Skin epidermis (tissue), 12 donors: ENCODE measurements around the gene NCKAP5.

ENCODE experiments used
- H3K27ac ChIP-seq, 21 experiments: fragments of 200-600 bp; sonication (generic) in 11 of 21; one replicate each; pipeline ENCODE4 v1.5.0; 2020; ENCODE audit warnings: mild to moderate bottlenecking in 3 of 21, inconsistent platforms in 2 of 21, moderate library complexity in 2 of 21
- H3K4me3 ChIP-seq, 7 experiments: fragments of 200-600 bp; sonication (generic) in 2 of 7; one replicate each; pipeline ENCODE4 v1.5.0; 2020; ENCODE audit warnings: inconsistent platforms in 2 of 7, mild to moderate bottlenecking in 2 of 7, moderate library complexity in 1 of 7

NCKAP5 gene

DNA sequence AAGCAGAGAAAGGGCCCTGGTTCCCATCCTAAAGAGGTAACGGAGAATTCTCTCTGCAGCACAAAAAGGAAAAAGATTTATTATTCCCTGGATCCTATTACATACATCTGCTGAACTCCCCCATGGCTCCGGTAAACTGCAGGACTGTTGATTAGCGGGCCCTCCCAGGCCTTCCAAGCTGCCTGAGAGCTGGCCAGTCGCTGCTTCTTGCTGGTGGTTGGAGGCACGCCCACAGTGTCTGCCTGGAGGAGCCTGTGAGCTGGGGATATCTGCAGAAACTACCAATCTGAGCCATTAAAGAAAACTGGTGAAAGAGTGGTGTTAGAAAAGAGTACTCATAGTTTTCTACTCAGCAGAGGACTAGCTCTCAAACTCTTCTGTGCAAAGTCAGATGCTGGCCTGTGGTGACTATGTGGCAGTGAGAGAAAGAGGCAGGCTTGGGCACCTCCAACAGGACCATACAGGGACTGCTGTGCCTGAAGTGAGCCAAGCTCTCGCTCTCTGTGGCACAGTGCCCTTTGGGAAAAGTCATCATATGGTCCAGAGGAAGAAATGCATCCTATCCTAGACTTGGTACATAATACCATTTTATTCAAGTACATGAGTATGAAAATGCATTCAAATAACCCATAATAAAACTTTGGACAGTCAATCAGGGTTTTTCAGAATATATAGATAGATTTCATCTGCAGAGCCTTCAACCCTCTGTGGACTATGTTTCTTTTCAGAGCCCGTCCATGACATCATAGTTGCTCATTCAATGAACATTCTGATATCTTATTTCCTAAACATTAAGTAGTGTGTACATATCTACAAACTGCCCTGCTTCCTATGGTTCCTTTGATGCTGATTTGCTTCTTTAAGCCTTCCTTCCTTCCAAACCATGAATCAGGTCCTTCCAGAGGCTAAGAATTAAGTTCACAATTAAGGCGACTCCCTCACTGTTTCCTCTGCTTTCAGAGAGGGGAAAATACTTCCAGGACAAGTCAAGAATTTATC, 656.2 kb downstream of the NCKAP5 start:
- no peak overlapping the region for H3K4me3 ChIP-seq
- H3K27ac ChIP-seq = no peak overlapping the region

DNA sequence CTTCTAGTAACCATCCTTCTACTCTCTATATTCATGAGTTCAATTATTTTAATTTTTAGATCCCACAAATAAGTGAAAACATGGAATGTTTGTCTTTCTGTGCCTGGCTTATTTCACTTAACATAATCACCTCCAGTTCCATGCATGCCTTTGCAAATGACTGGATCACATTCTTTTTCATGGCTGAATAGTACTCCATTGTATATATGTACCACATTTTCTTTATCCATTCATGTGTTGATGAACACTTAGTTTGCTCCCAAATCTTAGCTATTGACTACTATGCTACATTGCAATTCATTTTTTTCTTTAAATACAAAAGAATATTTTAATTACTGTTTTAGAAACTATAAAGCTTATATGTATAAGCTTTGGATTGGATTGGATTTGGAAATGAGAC, 657.8 kb downstream of the NCKAP5 start:
- H3K4me3 ChIP-seq = no peak overlapping the region

DNA sequence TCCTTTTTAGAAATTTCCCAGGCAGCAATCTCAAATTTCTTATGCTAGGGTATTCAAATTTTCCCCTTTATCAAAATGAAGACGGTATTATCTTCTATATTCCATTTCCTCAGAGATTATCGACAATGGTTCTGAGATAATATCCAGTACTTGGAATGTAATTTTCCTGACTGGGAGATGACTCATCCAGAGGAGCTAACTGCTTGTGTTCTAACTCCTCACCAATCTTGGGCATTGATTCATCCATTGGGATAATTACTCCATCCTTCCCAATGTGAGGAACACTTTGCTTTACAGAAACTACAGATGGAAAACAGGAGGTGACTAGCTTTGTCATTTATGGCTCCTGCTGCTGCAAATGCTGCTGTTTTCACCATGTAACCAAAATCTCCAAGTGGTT, 658.8 kb downstream of the NCKAP5 start:
- Histone ChIP-seq H3K27ac (no peak overlapping the region), H3K4me3 (no peak overlapping the region)

More for the DNA sequence above, 657.8 kb downstream of the NCKAP5 start:
- no peak overlapping the region for H3K27ac ChIP-seq

DNA sequence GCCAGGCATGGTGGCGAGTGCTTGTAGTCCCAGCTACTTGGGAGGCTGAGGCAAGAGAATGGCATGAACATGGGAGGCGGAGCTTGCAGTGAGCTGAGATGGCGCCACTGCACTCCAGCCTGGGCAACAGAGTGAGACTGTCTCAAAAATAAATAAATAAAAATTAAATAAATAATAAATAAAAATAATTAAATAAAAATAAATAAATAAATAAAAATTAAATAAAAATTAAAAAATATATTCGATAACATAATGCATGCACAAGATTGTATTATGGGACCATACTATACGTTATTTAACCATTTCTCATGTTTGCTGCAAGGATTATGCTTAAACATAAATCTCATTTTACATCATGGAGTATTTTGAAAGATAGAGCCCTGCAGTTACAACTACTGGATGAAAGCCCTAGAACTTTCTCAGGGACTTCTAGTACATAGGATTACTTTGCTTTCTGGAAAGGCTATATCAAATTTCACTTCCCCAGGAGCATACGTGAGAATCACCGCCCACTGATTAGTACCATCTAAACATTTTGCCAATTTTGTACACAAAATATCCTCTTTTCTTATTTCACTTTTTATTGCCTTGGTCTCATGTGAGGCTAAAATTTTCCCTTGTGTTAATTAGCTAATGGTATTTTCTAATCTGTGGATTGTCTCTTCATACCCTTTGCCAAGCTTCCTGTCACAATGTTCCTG, 664.0 kb downstream of the NCKAP5 start:
- no peak overlapping the region for H3K4me3 ChIP-seq
- H3K27ac ChIP-seq = no peak overlapping the region

DNA sequence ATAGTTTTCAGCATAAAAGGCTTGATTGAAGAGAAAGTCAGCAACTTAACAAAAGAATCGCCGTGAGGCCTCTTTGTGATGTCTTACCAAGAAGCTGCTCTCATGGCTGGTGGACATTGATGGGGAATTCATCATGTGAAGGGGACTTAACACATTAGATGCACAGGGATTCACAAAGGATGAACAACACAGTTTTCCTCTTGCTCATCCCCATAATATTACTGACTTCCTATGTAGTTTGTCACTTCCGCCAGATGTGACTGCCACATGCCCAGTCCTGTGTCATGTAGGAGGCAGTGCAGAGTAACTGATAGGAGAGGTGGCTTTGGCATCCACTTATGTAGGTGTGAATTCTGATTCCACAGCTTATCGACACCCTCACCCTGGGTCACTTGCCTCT, 665.6 kb downstream of the NCKAP5 start:
- H3K27ac ChIP-seq = no peak overlapping the region
- no peak overlapping the region for H3K4me3 ChIP-seq

DNA sequence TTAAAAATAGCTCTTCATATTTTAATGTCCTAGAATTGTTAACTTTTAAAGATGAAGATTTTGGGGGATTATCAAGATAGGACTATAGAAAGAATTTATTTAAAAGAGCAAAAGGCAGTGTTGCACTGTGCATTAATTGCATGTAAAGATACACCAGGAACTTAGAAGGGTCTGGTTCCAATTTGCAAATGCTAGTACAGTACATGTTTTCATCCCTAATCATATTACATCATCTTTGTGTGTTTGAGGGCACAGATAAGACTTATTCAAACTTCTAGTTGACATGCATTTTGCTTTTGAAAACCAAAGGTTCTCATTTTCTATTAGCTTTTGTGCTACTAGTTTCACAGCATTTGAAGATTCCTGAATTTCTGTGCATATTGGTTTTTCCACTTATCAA, 666.6 kb downstream of the NCKAP5 start:
- Histone ChIP-seq H3K27ac (no peak overlapping the region), H3K4me3 (no peak overlapping the region)

DNA sequence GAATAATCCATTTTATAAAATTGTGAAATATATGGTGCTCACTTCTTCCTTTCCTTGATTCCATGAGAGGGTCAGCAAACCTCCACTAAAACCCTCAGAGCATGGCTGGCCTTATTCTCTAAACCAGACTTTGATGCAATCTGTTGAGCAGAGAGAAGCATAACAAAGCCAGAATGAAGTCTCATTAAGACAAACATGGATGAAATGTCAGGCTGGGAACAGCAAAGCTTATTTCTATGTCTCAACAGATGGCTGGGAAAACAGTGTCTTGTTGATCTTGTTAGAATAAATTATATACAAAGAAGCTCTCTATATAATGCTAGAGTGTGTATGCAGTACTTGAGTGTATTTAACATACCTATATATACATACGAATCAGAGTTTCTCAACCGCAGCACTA, 671.2 kb downstream of the NCKAP5 start:
- H3K27ac ChIP-seq = no peak overlapping the region
- no peak overlapping the region for H3K4me3 ChIP-seq

DNA sequence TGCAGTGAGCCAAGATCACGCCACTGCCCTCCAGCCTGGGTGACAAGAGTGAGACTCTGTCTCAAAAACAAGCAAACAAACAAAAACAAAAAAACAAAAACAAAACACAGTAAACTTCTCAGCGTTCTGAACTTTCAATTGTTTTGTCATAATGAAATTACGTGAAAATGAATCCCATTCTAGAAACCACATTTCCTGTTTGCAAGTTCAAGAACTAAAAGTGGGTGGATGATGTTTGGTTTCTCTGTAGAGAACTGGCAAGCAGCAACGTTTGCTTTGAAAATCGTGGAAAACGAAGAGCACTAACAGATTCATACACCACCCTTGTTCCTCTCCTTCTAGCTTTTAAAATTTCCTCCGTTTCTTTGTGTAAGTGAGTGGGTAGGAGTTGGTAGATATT, 672.2 kb downstream of the NCKAP5 start:
- Histone ChIP-seq H3K27ac (no peak overlapping the region), H3K4me3 (no peak overlapping the region)

DNA sequence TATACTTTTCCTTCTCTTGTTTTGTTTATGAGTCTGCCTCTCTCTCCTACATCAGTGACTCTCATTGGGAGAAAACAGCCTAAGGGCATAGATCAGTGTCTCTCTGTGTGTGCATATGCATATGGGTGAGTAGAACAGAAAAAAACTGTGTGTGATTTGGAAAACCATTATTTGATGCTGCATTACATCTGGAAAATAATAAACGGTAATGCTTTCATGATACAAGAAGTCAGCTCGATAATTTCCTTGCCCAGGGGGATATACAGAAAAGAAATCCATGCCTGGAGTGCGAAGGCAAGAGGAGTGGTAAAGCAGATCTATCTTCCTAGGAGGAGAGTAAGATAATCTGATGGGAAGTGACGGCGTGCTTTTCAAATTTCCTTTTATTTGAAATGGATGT, 676.8 kb downstream of the NCKAP5 start:
- Histone ChIP-seq H3K4me3 (no peak overlapping the region), H3K27ac (no peak overlapping the region)

DNA sequence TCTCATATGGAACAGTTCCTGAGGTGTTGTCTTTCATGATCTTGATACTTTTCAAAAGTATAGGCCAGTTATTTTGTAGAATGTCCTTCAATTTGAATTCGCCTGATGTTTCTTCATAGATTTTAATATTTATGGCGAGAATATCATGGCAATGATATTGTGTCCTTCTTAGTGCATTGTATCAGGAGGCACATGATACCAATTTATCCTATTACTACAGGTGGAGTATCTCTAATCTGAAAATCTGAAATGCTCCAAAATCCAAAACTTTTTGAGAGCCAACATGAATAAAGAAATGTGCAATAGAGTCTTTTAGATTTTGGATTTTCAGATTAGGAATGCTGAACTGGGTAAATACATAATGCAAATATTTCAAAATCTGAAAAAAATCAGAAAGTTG, 681.7 kb downstream of the NCKAP5 start:
- no peak overlapping the region for H3K27ac ChIP-seq

DNA sequence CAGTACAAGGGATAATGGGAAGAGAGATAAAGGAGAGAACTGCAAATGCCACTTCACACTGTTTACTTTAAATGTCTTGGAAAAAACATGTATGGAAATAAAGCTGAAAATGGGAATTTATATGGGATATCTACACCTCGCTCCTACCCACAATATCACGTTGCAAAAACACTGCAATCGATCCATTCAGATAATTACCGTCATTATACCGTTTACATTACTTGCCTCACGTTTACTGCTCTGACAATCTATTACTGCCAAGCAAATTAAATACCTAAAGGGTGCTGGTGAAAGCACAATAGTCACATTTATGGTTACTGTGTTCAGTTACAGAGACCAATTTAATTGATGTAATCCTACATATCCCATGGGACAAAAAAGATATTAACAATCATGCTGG, 683.6 kb downstream of the NCKAP5 start:
- Histone ChIP-seq H3K4me3 (no peak overlapping the region), H3K27ac (no peak overlapping the region)

More for the DNA sequence above, 681.7 kb downstream of the NCKAP5 start:
- no peak overlapping the region for H3K4me3 ChIP-seq

DNA sequence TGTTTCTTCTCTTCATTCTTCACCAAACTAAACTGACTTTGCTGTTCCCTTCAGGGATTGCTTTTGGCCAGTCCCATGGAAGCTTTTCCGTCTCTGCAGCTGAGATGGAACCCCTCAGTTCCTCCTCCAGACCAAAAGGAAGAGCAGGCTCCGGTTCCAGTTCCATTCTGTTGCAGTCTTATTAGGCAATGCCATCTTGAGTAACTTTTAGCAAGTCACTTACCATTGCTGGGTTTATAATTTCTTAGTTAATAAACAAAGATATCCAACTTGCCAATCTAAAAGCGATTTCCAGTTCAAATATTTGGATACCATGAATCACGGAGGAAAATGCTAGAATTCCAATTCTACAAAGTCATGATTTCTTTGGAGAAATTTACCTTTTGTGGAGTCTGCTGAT, 684.0 kb downstream of the NCKAP5 start:
- Histone ChIP-seq H3K4me3 (no peak overlapping the region), H3K27ac (no peak overlapping the region)

DNA sequence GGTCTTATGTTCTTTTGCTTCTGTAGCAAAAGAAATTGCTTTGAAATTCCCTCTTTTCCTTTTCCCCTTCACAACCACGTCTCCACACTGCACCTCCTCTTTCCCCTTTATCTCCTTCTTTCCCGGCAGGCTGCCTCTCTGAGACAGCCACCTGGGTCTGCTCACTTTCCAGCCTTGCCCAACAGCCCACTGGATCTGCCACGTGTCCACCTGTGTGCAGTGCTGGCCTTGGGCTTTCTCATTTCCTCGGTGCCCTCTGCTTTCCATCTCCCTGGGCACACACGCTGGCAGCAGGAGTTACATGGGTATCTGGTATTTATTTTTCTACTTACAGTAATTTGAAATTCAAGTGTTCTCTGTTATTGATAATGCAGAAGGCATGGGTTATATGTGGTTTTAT, 684.8 kb downstream of the NCKAP5 start:
- Histone ChIP-seq H3K4me3 (no peak overlapping the region), H3K27ac (no peak overlapping the region)

DNA sequence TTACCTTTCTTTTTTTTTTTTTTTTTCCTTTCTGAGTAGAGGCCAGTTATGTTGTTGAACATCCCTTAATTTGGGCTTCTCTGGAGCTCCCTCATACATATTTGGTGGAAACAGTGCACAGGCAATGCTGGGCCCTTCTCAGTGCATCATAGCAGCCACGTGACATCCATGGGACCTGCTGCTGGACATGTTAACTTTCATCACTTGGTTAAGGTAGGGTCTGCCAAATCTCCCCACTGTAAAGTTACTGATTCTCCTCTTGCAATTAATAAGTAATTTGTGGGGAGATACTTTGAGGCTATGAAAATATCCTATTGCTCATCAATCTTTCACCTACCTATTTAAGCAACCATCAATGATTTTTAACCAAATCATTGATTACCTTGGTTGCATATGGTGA, 686.7 kb downstream of the NCKAP5 start:
- Histone ChIP-seq H3K27ac (no peak overlapping the region), H3K4me3 (no peak overlapping the region)

DNA sequence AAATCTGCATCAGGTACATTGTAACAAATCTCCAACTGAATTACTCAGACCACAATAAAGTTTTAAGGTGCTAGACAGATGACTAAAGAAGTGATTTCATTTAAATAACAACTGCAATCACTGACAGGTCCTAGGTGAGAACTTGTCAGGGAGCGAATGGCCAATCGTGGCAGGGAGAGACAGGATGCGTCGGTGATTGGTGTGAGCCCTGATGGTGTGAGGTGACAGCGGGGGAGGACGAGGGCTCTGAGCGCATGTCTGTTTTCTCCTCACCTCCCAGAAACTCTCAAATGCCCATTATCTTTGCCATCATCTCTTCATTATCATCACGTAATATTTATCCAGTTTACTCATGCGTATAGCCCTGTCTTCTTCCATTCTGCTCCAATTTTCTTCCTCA, 690.3 kb downstream of the NCKAP5 start:
- Histone ChIP-seq H3K27ac (no peak overlapping the region), H3K4me3 (no peak overlapping the region)

DNA sequence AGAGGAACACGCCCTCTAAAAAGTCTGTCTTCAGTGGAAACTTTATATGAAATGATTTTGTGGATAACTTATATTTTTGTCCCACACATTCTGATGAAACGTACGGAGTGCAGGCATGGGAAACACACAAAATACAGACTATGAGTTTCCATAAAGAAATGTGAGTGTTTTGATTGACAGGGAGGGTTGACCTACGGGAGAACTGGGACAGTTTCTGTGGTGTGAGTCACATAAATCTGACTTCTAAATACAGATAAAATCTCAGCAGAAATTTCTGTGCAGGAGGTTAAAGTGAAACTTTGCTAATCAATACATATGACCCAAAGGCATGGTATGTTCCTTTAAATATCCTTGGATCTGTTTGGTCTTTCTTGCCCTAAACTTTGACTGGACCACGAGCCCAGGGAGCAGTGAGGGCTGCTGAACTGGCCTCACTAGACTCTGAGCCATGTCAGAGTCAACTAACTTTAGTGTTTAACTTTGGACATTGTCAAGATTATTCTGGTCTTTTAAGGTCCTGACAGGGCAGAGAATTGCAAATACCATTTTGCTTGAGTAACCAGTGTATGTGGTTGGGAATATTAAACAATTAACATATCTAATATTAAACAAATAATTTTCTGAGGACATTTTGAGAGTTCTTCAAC, 691.4 kb downstream of the NCKAP5 start:
- no peak overlapping the region for H3K4me3 ChIP-seq
- no peak overlapping the region for H3K27ac ChIP-seq

DNA sequence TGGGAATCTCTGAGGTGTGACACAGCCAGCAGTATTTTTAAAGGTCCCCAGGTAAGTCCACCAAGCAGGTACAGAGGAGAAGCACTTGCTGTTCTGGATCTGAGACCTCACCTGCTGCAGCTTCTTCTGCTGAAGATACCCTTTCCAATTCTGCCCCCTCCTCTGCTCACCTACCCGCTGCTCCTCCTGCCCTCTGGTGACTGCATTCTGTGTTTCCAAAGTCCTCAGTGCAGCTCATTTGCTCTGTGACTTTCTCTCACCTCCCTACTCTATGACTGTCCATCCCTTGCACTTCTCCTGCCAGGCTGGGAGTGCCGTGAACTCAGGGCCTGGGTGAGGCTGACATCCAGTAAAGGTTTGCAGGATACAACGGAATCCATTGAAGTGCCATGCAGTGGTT, 693.1 kb downstream of the NCKAP5 start:
- H3K4me3 ChIP-seq = no peak overlapping the region
- no peak overlapping the region for H3K27ac ChIP-seq

DNA sequence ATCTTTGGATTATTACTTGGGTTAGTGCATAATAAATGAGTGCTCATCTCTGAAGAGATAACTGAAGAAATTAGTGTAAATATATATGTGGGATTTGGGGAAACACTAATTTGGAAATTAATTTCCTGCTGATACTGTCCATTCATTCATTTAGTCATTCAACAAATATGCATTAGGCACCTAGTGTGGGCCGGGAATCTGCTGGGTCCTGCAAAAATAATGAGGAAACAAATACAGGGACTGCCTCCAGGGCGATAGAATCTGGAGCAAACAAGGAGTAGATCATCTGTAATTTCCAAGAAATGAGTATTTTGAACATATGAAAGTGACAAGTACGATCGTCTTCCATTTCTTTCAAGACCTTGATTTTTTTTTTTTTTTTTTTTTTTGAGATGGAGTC, 694.5 kb downstream of the NCKAP5 start:
- Histone ChIP-seq H3K27ac (no peak overlapping the region), H3K4me3 (no peak overlapping the region)

DNA sequence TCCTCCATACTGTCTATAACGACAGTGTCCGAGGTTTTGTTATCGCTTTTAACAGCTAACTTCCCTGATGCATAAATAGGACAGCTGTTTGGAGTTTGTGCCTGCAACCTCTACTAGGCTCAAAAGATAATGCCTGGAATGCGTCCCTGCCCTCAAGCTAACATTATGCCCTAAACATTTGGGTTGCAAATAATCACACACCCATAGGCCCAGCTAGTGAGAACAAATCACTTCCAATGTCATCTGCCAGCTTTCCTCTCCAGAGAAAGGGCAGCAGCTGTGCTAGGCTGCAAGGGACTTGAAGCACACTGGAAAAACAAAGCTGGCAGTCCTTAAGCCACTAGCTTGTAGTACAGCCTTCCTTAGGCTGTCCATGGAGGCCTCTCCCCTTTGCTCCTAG, 696.4 kb downstream of the NCKAP5 start:
- Histone ChIP-seq H3K27ac (no peak overlapping the region), H3K4me3 (no peak overlapping the region)

DNA sequence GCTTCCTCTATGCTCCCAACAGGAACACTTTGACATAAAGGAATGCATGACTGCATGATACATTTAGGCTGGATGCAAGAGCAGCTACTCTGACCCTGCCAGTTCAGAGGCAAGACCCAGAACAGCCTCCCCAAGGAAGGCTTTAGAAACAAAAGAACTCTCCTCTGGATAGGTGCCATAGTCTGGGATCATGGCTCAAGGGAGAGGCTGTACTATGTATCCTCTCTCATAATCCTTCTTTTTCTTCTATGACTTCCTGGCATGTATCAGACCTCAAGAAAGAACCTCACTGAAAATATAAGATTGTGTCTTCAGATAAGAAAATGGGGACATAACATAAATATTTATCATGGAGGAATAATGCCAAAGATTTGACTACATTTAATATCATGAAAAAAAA, 704.3 kb downstream of the NCKAP5 start:
- no peak overlapping the region for H3K27ac ChIP-seq

DNA sequence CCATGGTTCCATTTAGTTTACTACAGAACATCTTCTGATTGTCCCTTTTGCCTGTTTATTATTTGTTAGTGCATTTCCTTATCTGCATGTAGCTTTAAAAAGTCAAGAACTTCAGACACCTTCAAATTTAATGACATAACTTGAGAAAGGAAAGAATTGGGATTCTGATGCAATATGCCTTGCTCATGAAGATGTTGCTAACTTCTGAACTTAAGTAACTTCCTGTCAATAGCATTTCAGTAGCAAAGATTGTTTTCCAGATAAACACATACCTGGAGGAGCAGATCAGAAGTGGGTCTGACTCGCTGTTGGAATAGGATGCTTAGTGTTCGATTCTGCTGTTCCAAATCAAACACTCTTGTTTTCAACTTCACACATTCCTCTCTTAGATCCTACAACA, 708.0 kb downstream of the NCKAP5 start:
- H3K27ac ChIP-seq = no peak overlapping the region
- H3K4me3 ChIP-seq = no peak overlapping the region

More for the DNA sequence above, 704.3 kb downstream of the NCKAP5 start:
- H3K4me3 ChIP-seq = no peak overlapping the region
